CD4-positive, alpha-beta T cell treated with Interleukin-17A for 1 hour (primary cell): ENCODE data around the gene SLX4IP.

ENCODE experiments used
- DNase-seq: peaks from one replicate; pipeline ENCODE4 v3.0.0-alpha.2; 2020

The SLX4IP gene

GRCh38 chr20:10467681-10468339 lies 32.7 kb downstream of the SLX4IP start:
- no peak for DNase-seq

GRCh38 chr20:10468340-10468845 lies 33.3 kb downstream of the SLX4IP start:
- DNase-seq, result no peak

GRCh38 chr20:10469056-10469455 lies 34.0 kb downstream of the SLX4IP start:
- no peak for DNase-seq

DNA sequence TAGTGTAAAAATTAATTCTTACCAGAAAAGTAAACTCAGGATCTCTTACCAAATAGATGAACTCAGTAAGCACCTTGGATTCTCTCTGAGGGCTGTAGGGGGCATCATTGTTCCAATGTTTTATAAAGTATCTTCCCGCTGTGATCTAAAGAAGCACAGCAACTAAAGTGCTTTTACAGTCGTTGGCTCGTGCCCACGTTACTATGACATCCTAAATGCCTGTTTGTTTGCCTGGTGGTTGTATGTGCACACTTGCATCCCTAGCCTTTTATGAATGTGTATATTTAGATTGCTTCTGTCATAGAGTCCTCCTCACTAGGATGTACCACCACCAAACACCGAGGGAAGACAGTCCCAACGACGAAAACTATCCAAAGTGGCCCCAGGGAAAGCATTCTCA lies 34.5 kb downstream of the SLX4IP start:
- peak; percentile 54 for DNase-seq

GRCh38 chr20:10470276-10470675 lies 35.2 kb downstream of the SLX4IP start:
- DNase-seq, result no peak

DNA sequence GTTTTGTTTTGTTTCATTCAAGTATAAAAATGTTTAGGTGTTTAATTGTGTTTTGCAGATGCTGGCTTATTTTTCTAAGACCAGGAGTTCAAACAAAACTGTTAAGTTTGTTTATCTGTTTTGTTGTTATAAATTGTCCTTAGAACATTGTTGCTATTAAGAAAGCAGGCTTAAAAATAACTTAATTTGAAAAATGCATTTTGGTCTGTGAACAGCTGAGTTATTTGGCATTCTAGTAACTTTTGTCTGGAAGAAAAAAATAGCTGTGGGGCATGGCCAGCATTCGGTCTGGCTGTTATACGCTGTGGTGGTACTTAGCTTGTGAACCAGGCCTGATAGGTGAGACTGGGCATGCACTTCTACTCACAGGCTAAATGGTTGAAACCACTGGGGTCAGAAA lies 37.8 kb downstream of the SLX4IP start:
- DNase-seq, result no peak

DNA sequence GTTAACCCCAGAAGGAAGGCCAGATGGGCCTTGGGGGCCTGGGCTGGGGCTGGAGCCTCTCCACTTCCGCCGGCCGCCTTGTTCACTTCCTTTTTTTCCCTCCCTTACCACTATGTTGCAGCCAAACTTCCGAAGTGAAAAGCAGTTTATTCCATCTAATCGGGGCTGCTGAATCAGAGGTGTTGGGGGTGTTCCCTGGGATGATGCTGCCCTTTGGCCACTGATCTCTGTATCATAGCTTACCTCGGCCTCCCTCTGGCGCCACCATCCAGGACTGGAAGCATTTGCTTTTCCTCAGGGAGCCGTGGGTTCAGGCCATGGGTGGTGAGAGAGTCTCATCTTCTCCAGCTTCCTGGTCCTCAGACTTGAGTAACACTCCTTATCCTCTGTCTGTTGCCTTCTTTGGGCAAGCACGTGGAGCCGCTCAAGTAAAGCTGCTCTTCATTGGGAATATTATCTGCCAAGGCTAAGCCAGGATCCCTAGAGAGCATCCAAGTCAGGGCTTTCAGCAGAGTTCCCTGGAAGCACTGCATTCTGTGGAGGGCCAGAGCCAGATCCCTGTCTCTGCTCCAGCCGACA lies 39.6 kb downstream of the SLX4IP start:
- DNase-seq, result no peak

DNA sequence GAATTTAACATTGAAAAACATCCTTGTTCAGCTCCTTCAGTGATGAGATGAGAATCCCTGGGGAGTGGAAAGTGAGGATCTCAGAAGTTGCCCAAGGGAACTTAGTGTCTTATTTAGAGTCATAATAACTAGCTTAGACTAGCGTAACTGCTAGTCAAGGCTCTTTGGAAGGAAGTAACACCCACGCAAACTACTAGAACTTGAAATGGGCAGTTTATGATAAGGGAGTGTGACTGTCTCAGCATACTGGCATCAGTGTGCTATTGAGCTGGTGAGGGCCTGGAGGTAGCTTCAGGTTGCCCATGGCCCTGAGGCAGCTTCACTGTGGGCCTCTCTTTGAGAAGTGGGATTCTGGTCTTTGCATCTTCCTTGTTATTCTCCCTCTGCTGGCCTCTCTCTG lies 40.1 kb downstream of the SLX4IP start:
- no peak for DNase-seq

GRCh38 chr20:10476319-10476724 lies 41.2 kb downstream of the SLX4IP start:
- peak; percentile 15 for DNase-seq

DNA sequence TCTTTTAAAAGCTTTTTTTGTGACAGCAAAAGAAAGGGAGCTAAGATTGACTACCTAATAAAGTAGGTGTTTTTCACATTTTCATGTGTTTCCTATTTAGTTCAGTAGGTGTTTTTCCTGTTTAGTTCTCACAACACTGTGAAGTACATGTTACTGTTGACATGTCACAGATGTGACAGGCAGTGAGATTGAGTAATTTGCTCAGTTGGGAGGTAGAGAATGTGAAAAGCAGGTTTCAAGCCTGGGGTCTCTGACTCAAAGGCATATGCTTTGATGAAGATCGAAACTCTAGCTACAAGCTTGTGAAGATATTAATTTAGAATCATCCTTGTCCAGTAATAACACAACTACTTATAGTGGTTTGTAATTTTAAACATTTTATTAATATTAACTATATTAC lies 43.1 kb downstream of the SLX4IP start:
- no peak for DNase-seq

GRCh38 chr20:10478930-10479329 lies 43.8 kb downstream of the SLX4IP start:
- DNase-seq, result no peak

DNA sequence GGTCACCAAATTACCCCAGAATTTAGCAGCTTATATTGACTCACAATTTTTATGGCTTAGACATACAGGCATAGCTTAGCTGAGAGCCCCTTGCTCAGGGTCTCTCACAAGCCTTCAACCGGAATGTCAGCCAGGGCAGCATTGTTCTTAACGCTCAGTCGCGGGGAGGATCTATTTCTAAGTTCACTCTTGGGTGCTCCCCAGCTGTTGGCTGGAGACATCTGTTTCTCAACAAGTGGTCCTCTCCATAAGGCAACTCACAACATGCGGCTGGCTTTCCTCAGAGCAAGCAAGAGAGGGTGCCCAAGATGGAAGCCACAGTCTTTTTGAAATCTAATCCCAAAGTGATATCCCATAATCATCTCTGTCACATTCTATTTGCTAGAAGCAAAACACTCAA lies 46.6 kb downstream of the SLX4IP start:
- DNase-seq, result no peak

DNA sequence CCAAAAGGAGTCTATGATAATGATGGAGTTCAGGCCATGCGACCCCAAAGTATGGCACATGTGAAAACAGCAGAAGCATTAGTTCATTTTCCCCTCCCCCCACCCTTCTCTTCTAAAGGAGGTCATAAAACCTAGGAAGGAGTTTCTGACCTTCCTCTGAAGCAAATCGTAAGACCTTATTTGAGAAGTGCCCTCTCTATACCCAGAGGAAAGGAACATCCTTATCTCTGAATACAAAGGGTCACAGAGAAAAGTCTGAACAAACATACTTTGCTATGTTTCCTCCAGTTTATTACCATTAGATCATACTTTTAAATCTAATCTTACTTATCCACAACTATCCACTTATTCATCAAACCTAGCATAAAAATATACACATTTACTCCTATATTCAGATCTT lies 48.6 kb downstream of the SLX4IP start:
- DNase-seq, result no peak

DNA sequence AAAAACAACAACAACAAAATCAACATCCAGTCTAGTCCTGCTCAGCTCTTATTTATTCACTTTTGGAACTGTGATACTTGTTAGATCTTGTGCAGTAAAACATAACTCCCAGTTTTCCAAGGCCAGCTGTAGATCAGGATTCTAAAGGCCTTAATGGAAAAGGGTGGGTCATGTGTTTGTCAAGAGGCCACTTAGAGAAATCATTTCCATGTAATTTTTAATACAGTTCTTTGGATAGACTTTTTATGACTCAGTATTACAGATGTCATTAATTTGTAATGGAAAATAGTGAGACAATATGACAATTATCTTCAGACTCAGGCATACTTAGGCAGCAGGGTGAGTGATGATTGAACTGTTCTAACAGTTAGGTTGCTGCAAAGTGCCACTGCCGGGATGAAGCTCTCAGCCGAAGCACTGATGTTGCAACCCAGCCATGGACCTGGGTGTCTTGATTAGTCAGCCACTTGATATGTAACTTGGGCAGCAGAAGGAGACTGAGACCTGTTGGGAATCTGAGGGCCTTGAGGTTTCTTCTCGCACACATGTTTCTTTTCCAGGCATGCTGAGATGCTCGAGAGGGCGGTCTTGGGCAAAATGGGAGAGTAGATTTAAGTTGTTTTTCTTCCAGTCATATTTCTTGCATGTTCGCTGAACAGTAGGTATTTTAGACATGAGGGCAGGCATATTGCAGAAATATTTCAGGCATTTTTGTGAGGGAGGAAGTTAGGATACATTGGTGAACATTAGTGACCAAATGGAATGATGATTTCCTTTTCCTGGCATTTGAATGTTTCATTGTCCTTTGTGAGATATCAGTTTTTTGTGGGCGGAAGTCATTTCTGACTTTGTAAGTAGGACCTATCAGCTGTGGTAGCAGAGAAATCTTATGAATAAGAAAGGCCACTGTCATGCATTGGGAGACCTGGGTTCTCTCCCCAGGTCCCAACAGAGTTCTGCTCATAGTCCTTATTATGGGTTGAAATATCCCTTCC lies 52.3 kb downstream of the SLX4IP start:
- DNase-seq, result no peak

- no peak for DNase-seq
Measured at GRCh38 chr20:10488534-10488933, 53.4 kb downstream of the SLX4IP start.

- no peak for DNase-seq
Measured at GRCh38 chr20:10489853-10490252, 54.7 kb downstream of the SLX4IP start.

GRCh38 chr20:10490257-10490656 lies 55.2 kb downstream of the SLX4IP start:
- no peak for DNase-seq

GRCh38 chr20:10490706-10491105 lies 55.6 kb downstream of the SLX4IP start:
- DNase-seq, result no peak

GRCh38 chr20:10492065-10492464 lies 57.0 kb downstream of the SLX4IP start:
- no peak for DNase-seq

- no peak for DNase-seq
Measured at GRCh38 chr20:10492844-10493243, 57.7 kb downstream of the SLX4IP start.

GRCh38 chr20:10495173-10495572 lies 60.1 kb downstream of the SLX4IP start:
- peak; percentile 13 for DNase-seq

- DNase-seq, result no peak
Measured at GRCh38 chr20:10496465-10496864, 61.4 kb downstream of the SLX4IP start.

- DNase-seq, result no peak
Measured at GRCh38 chr20:10497283-10497682, 62.2 kb downstream of the SLX4IP start.

GRCh38 chr20:10497791-10498190 lies 62.7 kb downstream of the SLX4IP start:
- no peak for DNase-seq
